GM18511 (cell line): ENCODE data around the gene MTSS2.
"Not testable (repeated sequence)": the region's sequence is repeated elsewhere in the genome, so short reads cannot be mapped to it uniquely, and the experiment has no call there.

Experiments used
- ATAC-seq: cut with Tn5 transposase; IDR thresholded peaks from one replicate; pipeline ENCODE4 v1.9.1; 2021; ENCODE audit warnings: mild to moderate bottlenecking, moderate library complexity; ENCODE audit not compliant: unreplicated experiment

Gene MTSS2

GRCh38 chr16:70676675-70677498 is 9.0 kb downstream of the MTSS2 start:
- ATAC-seq: no peak

GRCh38 chr16:70675851-70676513 is 9.9 kb downstream of the MTSS2 start:
- no peak for ATAC-seq

- no peak for ATAC-seq
These were observed 11.4 kb downstream of the MTSS2 start for GRCh38 chr16:70674221-70675014.

GRCh38 chr16:70670938-70671337 is 14.9 kb downstream of the MTSS2 start:
- ATAC-seq: not testable (repeated sequence)

GRCh38 chr16:70670175-70670574 is 15.7 kb downstream of the MTSS2 start:
- ATAC-seq: no peak

- no peak for ATAC-seq
These were observed 19.8 kb downstream of the MTSS2 start for GRCh38 chr16:70665806-70666735.

GRCh38 chr16:70665113-70665694 is 20.6 kb downstream of the MTSS2 start:
- ATAC-seq: no peak

GRCh38 chr16:70664325-70665112 is 21.3 kb downstream of the MTSS2 start:
- ATAC-seq: no peak

GRCh38 chr16:70663524-70664324 is 22.1 kb downstream of the MTSS2 start:
- no peak for ATAC-seq

- no peak for ATAC-seq
These were observed 22.8 kb downstream of the MTSS2 start for GRCh38 chr16:70662991-70663523.

- ATAC-seq: no peak
These were observed 23.8 kb downstream of the MTSS2 start for GRCh38 chr16:70661918-70662641.

GRCh38 chr16:70661534-70661917 is 24.3 kb downstream of the MTSS2 start:
- ATAC-seq: no peak

GRCh38 chr16:70660672-70661350 is 25.0 kb downstream of the MTSS2 start:
- no peak for ATAC-seq

GRCh38 chr16:70659953-70660671 is 25.7 kb downstream of the MTSS2 start:
- ATAC-seq: no peak

- ATAC-seq: no peak
These were observed 26.3 kb downstream of the MTSS2 start for GRCh38 chr16:70659546-70659945.

- no peak for ATAC-seq
These were observed 26.9 kb downstream of the MTSS2 start for GRCh38 chr16:70658921-70659320.
